ENCODE data around the gene PRR11. TPM values are rescaled to one million over a fixed set of nuclear protein-coding genes. Genes with fewer than 3 reads are reported as not detected.

Gene PRR11
- total and polyA plus RNA-seq, 2 of the 8 experiments (the other 6 are each of a cell fraction or from before 2014, with no cell fraction given): 32.7 to 83.0 TPM

DNA sequence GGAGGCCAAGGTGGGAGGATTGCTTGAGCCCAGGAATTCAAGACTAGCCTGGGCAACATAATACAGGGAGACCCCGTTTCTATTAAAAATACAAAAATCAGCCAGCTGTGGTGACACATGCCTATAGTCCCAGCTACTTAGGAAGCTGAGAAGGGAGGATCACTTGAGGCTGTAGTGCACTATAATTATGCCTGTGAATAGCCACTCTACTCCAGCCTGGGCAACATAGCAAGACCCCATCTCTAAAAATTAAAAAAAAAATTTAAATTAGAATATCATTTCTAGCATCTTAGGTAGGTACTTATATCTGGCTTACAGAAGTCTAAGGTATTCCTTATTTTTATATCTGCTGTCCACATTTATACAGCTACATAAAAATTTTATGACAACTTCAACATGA lies 46.8 kb downstream of the PRR11 start:
- Histone ChIP-seq H4K20me1 (replicated peaks in 1 of 2; ENCODE audit: control insufficient read depth in 1 of 2, insufficient read depth in 2 of 2, low read length in 2 of 2) (peaks cover 0 to 2% of the 10 kb centered on the region in 2 experiments), H2BK20ac (ENCODE audit: low read length) (no peak overlapping the region), H3K18ac (ENCODE audit: extremely low read depth, low read length) (no peak overlapping the region), H3K23ac (ENCODE audit: insufficient read length) (no peak overlapping the region), H2BK5ac (ENCODE audit: low read depth, low read length) (no peak overlapping the region), H3K9me3 (ENCODE audit: insufficient read depth in 2 of 2, low read depth in 1 of 2, low read length in 1 of 2) (no peaks in the 10 kb centered on the region), H3K14ac (ENCODE audit: insufficient read length) (no peak overlapping the region), H2AFZ (ENCODE audit: low read length) (no peak overlapping the region), H3K4ac (replicated peaks; ENCODE audit: insufficient read length, low read depth, low read length) (no peak overlapping the region), H3K36me3 (ENCODE audit: control insufficient read depth in 2 of 4, insufficient read depth in 4 of 4, low read length in 3 of 4) (peaks cover 9 to 43% (median 36%) of the 10 kb centered on the region in 4 experiments), H3K4me1 (replicated peaks in 1 of 4; ENCODE audit: control insufficient read depth in 3 of 4, insufficient read depth in 4 of 4, low read length in 3 of 4) (no peaks in the 10 kb centered on the region), H2AK5ac (ENCODE audit: low read depth, low read length) (no peak overlapping the region), H3K79me1 (ENCODE audit: low read depth, low read length) (no peaks in the 10 kb centered on the region), H3K56ac (replicated peaks; ENCODE audit: insufficient read length, low read depth, low read length) (no peak overlapping the region), H3K79me2 (ENCODE audit: control insufficient read depth in 1 of 2, insufficient read depth in 2 of 2, low read length in 2 of 2) (no peaks in the 10 kb centered on the region), H3K4me3 (ENCODE audit: extremely low read depth in 1 of 4, insufficient read depth in 2 of 4, low read depth in 3 of 4, low read length in 4 of 4) (no peak overlapping the region), H4K91ac (replicated peaks; ENCODE audit: insufficient read length, low read length) (no peak overlapping the region), H2BK15ac (ENCODE audit: low read length) (no peak overlapping the region), H3K4me2 (ENCODE audit: insufficient read depth in 1 of 2, low read depth in 2 of 2, low read length in 2 of 2) (no peak overlapping the region), H3K23me2 (ENCODE audit: low read depth, low read length) (no peaks in the 10 kb centered on the region), H3K27me3 (replicated peaks in 1 of 4; ENCODE audit: control insufficient read depth in 3 of 4, extremely low read depth in 1 of 4, insufficient read depth in 3 of 4, low read length in 3 of 4) (no peaks in the 10 kb centered on the region), H4K8ac (ENCODE audit: extremely low read depth, insufficient read depth, low read length) (no peak overlapping the region), H2BK12ac (ENCODE audit: low read depth, low read length) (no peak overlapping the region), H3K27ac (ENCODE audit: low read depth, low read length) (no peak overlapping the region), H3K9ac (replicated peaks in 1 of 4; ENCODE audit: extremely low read depth in 1 of 4, low read depth in 3 of 4, low read length in 3 of 4) (no peak overlapping the region), H4K5ac (ENCODE audit: insufficient read length, low read depth, low read length) (no peak overlapping the region), H2BK120ac (replicated peaks; ENCODE audit: low read depth, low read length) (no peak overlapping the region)
- FAIRE-seq (no peak), DNase-seq (ENCODE audit: low read depth in 1 of 2, low spot score in 2 of 2) (no peak)
- 81% methylated on average over 1 of the region's 1 CpG; no CpG with 5 or more reads in 1 of the 2 experiments for WGBS, 2 experiments (ENCODE audit: extremely low coverage in 1 of 2, insufficient coverage in 1 of 2, insufficient read length in 1 of 2, insufficient replicate concordance in 2 of 2, low coverage in 1 of 2, low lambda C conversion rate in 2 of 2, missing lambda C conversion rate in 1 of 2)
- no peak for TF ChIP-seq SIRT6 (IDR thresholded peaks at IDR 0.05; ENCODE audit: low read length)
- TF ChIP-seq RXRA (IDR thresholded peaks at IDR 0.05; ENCODE audit: insufficient read depth, low read depth, low read length): no peak
- no peak for TF ChIP-seq TAF7 (optimal IDR thresholded peaks at IDR 0.05; ENCODE audit: borderline replicate concordance, low read depth, low read length)
- no peak for TF ChIP-seq GTF2F1 (IDR thresholded peaks at IDR 0.05; ENCODE audit: borderline replicate concordance, low read depth, low read length)
- no peak for TF ChIP-seq NRF1 (IDR thresholded peaks at IDR 0.05; ENCODE audit: low read depth, low read length)
- TF ChIP-seq SRF (IDR thresholded peaks at IDR 0.05; ENCODE audit: low read depth, low read length): no peak
- TF ChIP-seq, protein P1, sequence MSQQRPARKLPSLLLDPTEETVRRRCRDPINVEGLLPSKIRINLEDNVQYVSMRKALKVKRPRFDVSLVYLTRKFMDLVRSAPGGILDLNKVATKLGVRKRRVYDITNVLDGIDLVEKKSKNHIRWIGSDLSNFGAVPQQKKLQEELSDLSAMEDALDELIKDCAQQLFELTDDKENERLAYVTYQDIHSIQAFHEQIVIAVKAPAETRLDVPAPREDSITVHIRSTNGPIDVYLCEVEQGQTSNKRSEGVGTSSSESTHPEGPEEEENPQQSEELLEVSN (IDR thresholded peaks at IDR 0.05): no peak
- no peak for TF ChIP-seq CBX8 (IDR thresholded peaks at IDR 0.05; ENCODE audit: borderline replicate concordance, low read depth, low read length)
- TF ChIP-seq RBBP5 (IDR thresholded peaks at IDR 0.05; ENCODE audit: borderline replicate concordance, low read depth, low read length): no peak
- ChIA-PET CTCF (ENCODE audit: partially characterized antibody) (interaction anchor here (1.1 kb wide), 1 partner anchor 25 kb away, joined by 4 read pairs; no protein-coding TSS in a partner anchor), POLR2A (ENCODE audit: partially characterized antibody) (interaction anchor here (1.5 kb wide), 1 partner anchor 9 kb away, joined by 3 read pairs; no protein-coding TSS in a partner anchor)

Measured in H1 (cell line).